Measurements from ENCODE around the gene FA2H. TPM values are rescaled to one million over a fixed set of nuclear protein-coding genes. Genes with fewer than 3 reads are reported as not detected.

Gene FA2H
- polyA plus RNA-seq, 3 donors: not detected

DNA sequence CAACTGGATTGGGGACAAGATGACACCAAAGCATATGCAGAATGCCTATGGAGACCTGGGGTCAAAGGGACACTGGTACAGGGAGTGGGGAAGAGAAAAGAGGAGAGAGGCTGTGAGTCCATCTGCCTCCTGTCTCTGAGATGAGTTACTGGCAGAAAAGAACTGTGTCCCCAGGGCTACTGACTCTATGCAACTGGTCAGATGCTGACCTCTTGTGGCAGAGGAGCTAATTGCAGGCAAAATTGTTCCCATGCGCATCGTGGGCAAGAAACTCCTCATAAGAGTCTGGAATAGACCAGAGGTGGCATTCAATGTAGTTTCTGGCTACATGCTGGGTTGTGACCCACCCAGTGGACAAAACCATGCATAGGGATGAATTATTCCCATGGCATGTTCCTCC, 47.9 kb downstream of the FA2H start:
- H3K4me1 Mint-ChIP-seq: peaks cover 6% of the 10 kb centered on the region
- H3K4me3 ChIP-seq (replicated peaks in 1 of 3; ENCODE audit: low read depth in 2 of 3, low read length in 3 of 3): no peak overlapping the region
- peak; percentile 48 to 69 (median 62) for DNase-seq
- peaks cover 4 to 11% (median 9%) of the 10 kb centered on the region in 7 donors for H3K9me3 Mint-ChIP-seq
- intact Hi-C loops (cut with micrococcal nuclease): no loop called here
- H3K9me3 ChIP-seq (replicated peaks in 1 of 2; ENCODE audit: control insufficient read depth in 1 of 2, insufficient read depth in 1 of 2, low read length in 2 of 2): peaks cover 4 to 11% of the 10 kb centered on the region in 2 donors
- H3K4me3 Mint-ChIP-seq: no peak overlapping the region
- no peaks in the 10 kb centered on the region for H3K4me1 ChIP-seq (ENCODE audit: control insufficient read depth in 1 of 2, insufficient read depth in 2 of 2, low read length in 2 of 2)
- H3K36me3 Mint-ChIP-seq: no peaks in the 10 kb centered on the region
- no peaks in the 10 kb centered on the region for H4K20me1 ChIP-seq (ENCODE audit: insufficient read depth, low read length)
- H3K27ac ChIP-seq (ENCODE audit: low read depth in 1 of 2, low read length in 2 of 2): no peak overlapping the region
- no peaks in the 10 kb centered on the region for H3K36me3 ChIP-seq (replicated peaks in 1 of 2; ENCODE audit: control insufficient read depth in 1 of 2, insufficient read depth in 2 of 2, low read length in 2 of 2)
- H3K27me3 Mint-ChIP-seq (ENCODE audit: low read depth in 3 of 3): peaks cover 4 to 8% (median 4%) of the 10 kb centered on the region in 3 donors
- H3K9ac ChIP-seq (ENCODE audit: insufficient read depth, low read length, poor library complexity, severe bottlenecking): no peak overlapping the region
- H3K27me3 ChIP-seq (ENCODE audit: control insufficient read depth in 2 of 2, insufficient read depth in 2 of 2, low read length in 2 of 2): no peaks in the 10 kb centered on the region
- no peak overlapping the region for H2AFZ ChIP-seq (ENCODE audit: insufficient read depth, low read depth, low read length, poor library complexity, severe bottlenecking)
- H3K79me2 ChIP-seq (ENCODE audit: insufficient read depth, low read length): no peaks in the 10 kb centered on the region
- H3K4me2 ChIP-seq (replicated peaks; ENCODE audit: extremely low read depth, low read length, poor library complexity, severe bottlenecking): no peak overlapping the region
- no peak overlapping the region for H3K27ac Mint-ChIP-seq
- WGBS (ENCODE audit: insufficient coverage): 100% methylated on average over 2 of the region's 2 CpGs
- peak; percentile 81 for TF ChIP-seq CTCF (IDR thresholded peaks at IDR 0.05)

GRCh38 chr16:74725651-74726455, 48.8 kb downstream of the FA2H start:
- Mint-ChIP-seq H3K9me3 (peaks cover 4 to 11% (median 9%) of the 10 kb centered on the region in 7 donors), H3K4me3 (no peak overlapping the region), H3K27me3 (ENCODE audit: low read depth in 3 of 3) (peaks cover 4 to 5% (median 4%) of the 10 kb centered on the region in 3 donors), H3K4me1 (peaks cover 10% of the 10 kb centered on the region), H3K27ac (peak overlapping the region in 1 of 7 donors; percentile 7), H3K36me3 (no peaks in the 10 kb centered on the region)
- TF ChIP-seq CTCF (IDR thresholded peaks at IDR 0.05): no peak
- H3K9me3 ChIP-seq (replicated peaks in 1 of 2; ENCODE audit: control insufficient read depth in 1 of 2, insufficient read depth in 1 of 2, low read length in 2 of 2): peaks cover 4 to 11% of the 10 kb centered on the region in 2 donors
- no peaks in the 10 kb centered on the region for H3K36me3 ChIP-seq (replicated peaks in 1 of 2; ENCODE audit: control insufficient read depth in 1 of 2, insufficient read depth in 2 of 2, low read length in 2 of 2)
- peak overlapping the region; percentile 15 for H3K9ac ChIP-seq (ENCODE audit: insufficient read depth, low read length, poor library complexity, severe bottlenecking)
- no peak overlapping the region for H3K4me3 ChIP-seq (replicated peaks in 1 of 3; ENCODE audit: low read depth in 2 of 3, low read length in 3 of 3)
- WGBS (ENCODE audit: insufficient coverage): 99% methylated on average over 9 of the region's 12 CpGs
- no peaks in the 10 kb centered on the region for H3K4me1 ChIP-seq (ENCODE audit: control insufficient read depth in 1 of 2, insufficient read depth in 2 of 2, low read length in 2 of 2)
- no peaks in the 10 kb centered on the region for H3K79me2 ChIP-seq (ENCODE audit: insufficient read depth, low read length)
- no peak for DNase-seq
- H3K4me2 ChIP-seq (replicated peaks; ENCODE audit: extremely low read depth, low read length, poor library complexity, severe bottlenecking): no peak overlapping the region
- H3K27ac ChIP-seq (ENCODE audit: low read depth in 1 of 2, low read length in 2 of 2): no peak overlapping the region
- intact Hi-C loops (cut with micrococcal nuclease): no loop called here
- H2AFZ ChIP-seq (ENCODE audit: insufficient read depth, low read depth, low read length, poor library complexity, severe bottlenecking): no peak overlapping the region
- H3K27me3 ChIP-seq (ENCODE audit: control insufficient read depth in 2 of 2, insufficient read depth in 2 of 2, low read length in 2 of 2): no peaks in the 10 kb centered on the region
- H4K20me1 ChIP-seq (ENCODE audit: insufficient read depth, low read length): no peaks in the 10 kb centered on the region
